SK-N-SH (cell line): ENCODE data around the gene IFT122. TPM values are rescaled to one million over a fixed set of nuclear protein-coding genes. Genes with fewer than 3 reads are reported as not detected.

ENCODE experiments used
- CTCF ChIA-PET: fragments of 300-600, 350-600 bp; formaldehyde crosslinking; extraction: SDS; loops from one replicate; lab custom pipeline; 2021; lab: Yijun Ruan, JAX
- POLR2A ChIA-PET: fragments of 350-600 bp; sonication (Branson Sonifier 250); formaldehyde crosslinking; extraction: SDS; loops from one replicate; lab custom pipeline; 2020; ENCODE audit warnings: antibody characterized with exemption, inconsistent platforms; lab: Yijun Ruan, JAX
- DNase-seq: peaks from one replicate; pipeline ENCODE4 v3.0.0; 2012
- H2AFZ ChIP-seq: fragments of 200-600 bp; sonication (generic); 2 replicates; pipeline ENCODE4 v1.8.1; 2016; ENCODE audit warnings: antibody characterized with exemption, mild to moderate bottlenecking, low read depth
- H3F3A ChIP-seq: fragments of 200-600 bp; sonication (generic); replicated peaks from 2 replicates; pipeline ENCODE3; 2016; ENCODE audit warnings: antibody characterized with exemption, mild to moderate bottlenecking; ENCODE audit not compliant: insufficient read depth
- H3K27ac ChIP-seq, 2 experiments: fragments of 200-500 bp in 1 of 2; fragments of 200-600 bp in 1 of 2; sonication (Bioruptor generic) in 1 of 2; sonication (generic), shearing (Covaris generic) in 1 of 2; 2 replicates each; pipeline versions ENCODE4 v1.5.1 to v1.6.1; 2014 to 2016; ENCODE audit warnings: low read depth in 2 of 2, inconsistent platforms in 1 of 2, low read length in 1 of 2, mild to moderate bottlenecking in 1 of 2, mixed read lengths in 1 of 2
- H3K27me3 ChIP-seq: fragments of 200-600 bp; sonication (generic), shearing (Covaris generic); 2 replicates; pipeline ENCODE4 v1.6.1; 2016; ENCODE audit warnings: mixed run types; ENCODE audit not compliant: insufficient read depth
- H3K36me3 ChIP-seq, 2 experiments: fragments of 200-500 bp in 1 of 2; fragments of 200-600 bp in 1 of 2; sonication (Bioruptor generic) in 1 of 2; sonication (generic) in 1 of 2; replicated peaks in 1 of 2; 2 replicates each; pipeline versions ENCODE3 to v1.5.1; 2014 to 2016; ENCODE audit warnings: low read length in 1 of 2, mild to moderate bottlenecking in 1 of 2; ENCODE audit not compliant: insufficient read depth in 2 of 2, control insufficient read depth in 1 of 2
- H3K4me1 ChIP-seq, 2 experiments: fragments of 200-500 bp in 1 of 2; fragments of 200-600 bp in 1 of 2; sonication (Bioruptor generic) in 1 of 2; sonication (generic), shearing (Covaris generic) in 1 of 2; 2 replicates each; pipeline versions ENCODE4 v1.5.1 to v1.6.1; 2014 to 2016; ENCODE audit warnings: low read depth in 1 of 2, low read length in 1 of 2, mixed run types in 1 of 2; ENCODE audit not compliant: insufficient read depth in 2 of 2, control insufficient read depth in 1 of 2
- H3K4me2 ChIP-seq: fragments of 200-600 bp; sonication (generic), shearing (Covaris generic); 2 replicates; pipeline ENCODE4 v1.6.1; 2017; ENCODE audit warnings: mixed run types
- H3K4me3 ChIP-seq, 2 experiments: fragments of 200-500 bp in 1 of 2; fragments of 200-600 bp in 1 of 2; sonication (Bioruptor generic) in 1 of 2; sonication (generic), shearing (Covaris generic) in 1 of 2; 2 replicates each; pipeline versions ENCODE4 v1.5.1 to v1.8.1; 2014 to 2016; ENCODE audit warnings: low read depth in 2 of 2, inconsistent platforms in 1 of 2, low read length in 1 of 2, mild to moderate bottlenecking in 1 of 2, mixed read lengths in 1 of 2, moderate library complexity in 1 of 2
- H3K79me2 ChIP-seq: fragments of 200-600 bp; sonication (generic); 2 replicates; pipeline ENCODE4 v1.8.1; 2017; ENCODE audit warnings: mild to moderate bottlenecking; ENCODE audit not compliant: insufficient read depth
- H3K9ac ChIP-seq: fragments of 200-600 bp; sonication (generic); 2 replicates; pipeline ENCODE4 v1.6.1; 2017; ENCODE audit warnings: mixed run types
- H3K9me2 ChIP-seq: fragments of 200-600 bp; sonication (generic); 2 replicates; pipeline ENCODE4 v1.6.1; 2017; ENCODE audit warnings: mixed run types
- H3K9me3 ChIP-seq: fragments of 200-600 bp; sonication (generic); 2 replicates; pipeline ENCODE4 v1.6.1; 2017; ENCODE audit warnings: mixed run types, mild to moderate bottlenecking, moderate library complexity
- H4K20me1 ChIP-seq: fragments of 200-600 bp; sonication (generic); 2 replicates; pipeline ENCODE4 v1.6.1; 2017; ENCODE audit warnings: mild to moderate bottlenecking, mixed run types; ENCODE audit not compliant: insufficient read depth
- CTCF ChIP-seq: fragments of 200-600 bp; sonication (generic); IDR thresholded peaks from 2 replicates; pipeline ENCODE4 v1.6.1; 2017; ENCODE audit warnings: antibody characterized with exemption, mild to moderate bottlenecking, moderate library complexity
- ELF1 ChIP-seq: IDR thresholded peaks from 2 replicates; pipeline ENCODE4 v1.4.0; 2012
- EZH2phosphoT487 ChIP-seq: fragments of 200-600 bp; sonication (generic); IDR thresholded peaks from 2 replicates; pipeline ENCODE4 v1.6.1; 2017; ENCODE audit warnings: low read depth, mixed run types, mild to moderate bottlenecking, antibody characterized with exemption, moderate library complexity, borderline replicate concordance
- GABPA ChIP-seq: IDR thresholded peaks from 2 replicates; pipeline ENCODE4 v1.4.0; 2012; ENCODE audit warnings: low read depth, mild to moderate bottlenecking
- GATA2 ChIP-seq: sonication (generic); formaldehyde crosslinking; IDR thresholded peaks from 2 replicates; pipeline ENCODE4 v1.5.0; 2020; ENCODE audit warnings: mild to moderate bottlenecking, missing genetic modification reagents
- MAX ChIP-seq: IDR thresholded peaks from 2 replicates; pipeline ENCODE4 v1.4.0; 2012; ENCODE audit warnings: low read depth
- MXI1 ChIP-seq: IDR thresholded peaks from 2 replicates; pipeline ENCODE4 v1.6.1; 2012; ENCODE audit warnings: mild to moderate bottlenecking, low read depth, low read length, improper control_type of control experiment
- NFIC ChIP-seq: IDR thresholded peaks from 2 replicates; pipeline ENCODE4 v1.4.0; 2012; ENCODE audit warnings: borderline replicate concordance
- NRF1 ChIP-seq: IDR thresholded peaks from 2 replicates; pipeline ENCODE4 v1.6.1; 2012; ENCODE audit warnings: low read depth, mild to moderate bottlenecking, low read length
- POLR2AphosphoS5 ChIP-seq: IDR thresholded peaks from 2 replicates; pipeline ENCODE4 v1.6.1; 2012; ENCODE audit warnings: low read depth, low read length
- RAD21 ChIP-seq: IDR thresholded peaks from 2 replicates; pipeline ENCODE4 v1.6.1; 2012; ENCODE audit warnings: mild to moderate bottlenecking, low read length
- RXRA ChIP-seq: IDR thresholded peaks from 2 replicates; pipeline ENCODE4 v1.4.0; 2012; ENCODE audit warnings: low read depth, mild to moderate bottlenecking, borderline replicate concordance
- ZBTB33 ChIP-seq: IDR thresholded peaks from 2 replicates; pipeline ENCODE4 v1.4.0; 2012; ENCODE audit warnings: low read depth, borderline replicate concordance
- WGBS: methylation state at CpG from one replicate; pipeline ENCODE4 v1.1.6; 2017; ENCODE audit warnings: low lambda C conversion rate; 5-methylcytosine and 5-hydroxymethylcytosine counted together
- polyA plus RNA-seq, 3 experiments: library from polyadenylated mRNA; depleted of rRNA; stranded (reverse); fragments of >200 nt; gene quantifications; 2 replicates each; pipeline ENCODE4 v1.2.3, GENCODE V29; 2012

Gene IFT122
- polyA plus RNA-seq, 1 of the 3 experiments (the other 2 are of a cell fraction): 20.1 TPM

- no peak for DNase-seq
Measured at GRCh38 chr3:129448186-129448895, 8.3 kb downstream of the IFT122 start.

GRCh38 chr3:129449279-129450115, 9.5 kb downstream of the IFT122 start:
- POLR2A ChIA-PET: no interaction called here
- Histone ChIP-seq H3K27me3 (no peaks in the 10 kb centered on the region), H3K9me2 (no peaks in the 10 kb centered on the region), H3K4me3 (no peak overlapping the region), H4K20me1 (no peaks in the 10 kb centered on the region), H3F3A (peaks cover 3% of the 10 kb centered on the region), H3K27ac (no peak overlapping the region), H3K36me3 (peaks cover 16 to 20% of the 10 kb centered on the region in 2 experiments), H2AFZ (no peak overlapping the region), H3K4me2 (no peak overlapping the region), H3K4me1 (peaks cover 0 to 3% of the 10 kb centered on the region in 2 experiments; a peak in 2 of 4 replicates), H3K9me3 (no peaks in the 10 kb centered on the region), H3K9ac (no peak overlapping the region), H3K79me2 (peaks cover 19% of the 10 kb centered on the region)
- CTCF ChIA-PET: no interaction called here
- no peak for DNase-seq
- no peak for TF ChIP-seq NRF1
- no peak for TF ChIP-seq EZH2phosphoT487
- no peak for TF ChIP-seq ELF1
- no peak for TF ChIP-seq MXI1
- TF ChIP-seq ZBTB33: no peak
- TF ChIP-seq, all 33 proteins: peak for 0
- WGBS: 90% methylated on average over 5 of the region's 5 CpGs

More at GRCh38 chr3:129448186-129448895, 8.3 kb downstream of the IFT122 start:
- Histone ChIP-seq H4K20me1 (no peaks in the 10 kb centered on the region), H2AFZ (no peak overlapping the region), H3K4me2 (no peak overlapping the region), H3K4me1 (peaks cover 4% of the 10 kb centered on the region in 2 experiments; a peak in 2 of 4 replicates), H3K27me3 (no peaks in the 10 kb centered on the region), H3K9me3 (no peaks in the 10 kb centered on the region), H3K4me3 (no peak overlapping the region), H3K9ac (no peak overlapping the region), H3F3A (no peaks in the 10 kb centered on the region), H3K36me3 (peaks cover 6 to 18% of the 10 kb centered on the region in 2 experiments), H3K79me2 (peaks cover 27% of the 10 kb centered on the region), H3K27ac (no peak overlapping the region), H3K9me2 (no peaks in the 10 kb centered on the region)
- CTCF ChIA-PET: interaction anchor here (0.6 kb wide), 1 partner anchor 478 kb away, joined by 3 read pairs; no protein-coding TSS in a partner anchor
- WGBS: 95% methylated on average over 18 of the region's 18 CpGs
- POLR2A ChIA-PET: no interaction called here
- TF ChIP-seq GATA2 (CRISPR knock-in tag) (no peak), GABPA (no peak), POLR2AphosphoS5 (no peak), CTCF (no peak), RAD21 (no peak), MXI1 (no peak), MAX (no peak), ELF1 (no peak), RXRA (no peak), NFIC (no peak)
